GM21576 (cell line): ENCODE results near the gene TIPIN.
"Not testable (repeated sequence)": the region's sequence is repeated elsewhere in the genome, so short reads cannot be mapped to it uniquely, and the experiment has no call there.

ENCODE experiments used
- ATAC-seq: cut with Tn5 transposase; IDR thresholded peaks from one replicate; pipeline ENCODE4 v1.9.1; 2021; ENCODE audit warnings: mild to moderate bottlenecking, moderate library complexity; ENCODE audit not compliant: unreplicated experiment

The TIPIN gene

GRCh38 chr15:66356359-66357236, at the start of gene TIPIN:
TIPIN (minus strand) TSS chr15:66356685; CDS start chr15:66352947, 3,738 bp downstream.
- ATAC-seq: peak; percentile 85

- no peak for ATAC-seq
Observed at GRCh38 chr15:66405615-66406014, 49.1 kb upstream of the TIPIN start.

GRCh38 chr15:66405007-66405406, 48.5 kb upstream of the TIPIN start:
- no peak for ATAC-seq

GRCh38 chr15:66404532-66404931, 48.0 kb upstream of the TIPIN start:
- ATAC-seq: no peak

- no peak for ATAC-seq
Observed at GRCh38 chr15:66404122-66404521, 47.6 kb upstream of the TIPIN start.

GRCh38 chr15:66403323-66403722, 46.8 kb upstream of the TIPIN start:
- ATAC-seq: no peak

GRCh38 chr15:66402761-66403284, 46.3 kb upstream of the TIPIN start:
- ATAC-seq: no peak

GRCh38 chr15:66401130-66402021, 44.9 kb upstream of the TIPIN start:
- no peak for ATAC-seq

- no peak for ATAC-seq
Observed at GRCh38 chr15:66400351-66400774, 43.9 kb upstream of the TIPIN start.

- ATAC-seq: no peak
Observed at GRCh38 chr15:66399276-66399675, 42.8 kb upstream of the TIPIN start.

GRCh38 chr15:66394915-66395314, 38.4 kb upstream of the TIPIN start:
- no peak for ATAC-seq

GRCh38 chr15:66394472-66394871, 38.0 kb upstream of the TIPIN start:
- no peak for ATAC-seq

- ATAC-seq: not testable (repeated sequence)
Observed at GRCh38 chr15:66393037-66393436, 36.6 kb upstream of the TIPIN start.

- no peak for ATAC-seq
Observed at GRCh38 chr15:66390678-66391077, 34.2 kb upstream of the TIPIN start.

- no peak for ATAC-seq
Observed at GRCh38 chr15:66389859-66390381, 33.4 kb upstream of the TIPIN start.

GRCh38 chr15:66389098-66389858, 32.8 kb upstream of the TIPIN start:
- no peak for ATAC-seq

- ATAC-seq: no peak
Observed at GRCh38 chr15:66388576-66388975, 32.1 kb upstream of the TIPIN start.

GRCh38 chr15:66388043-66388363, 31.5 kb upstream of the TIPIN start:
- no peak for ATAC-seq

GRCh38 chr15:66387163-66388042, 30.9 kb upstream of the TIPIN start:
- ATAC-seq: peak; percentile 21
